GM19193 (cell line): ENCODE data around the gene E2F7.

Experiments
- POLR2A ChIP-seq: IDR thresholded peaks from 4 replicates; pipeline ENCODE4 v1.6.1; 2011; ENCODE audit not compliant: insufficient read depth, insufficient read length; ENCODE audit errors: extremely low read depth

The E2F7 gene

GRCh38 chr12:77072833-77073495, 7.6 kb upstream of the E2F7 start:
- no peak for TF ChIP-seq POLR2A

GRCh38 chr12:77070800-77071449, 5.6 kb upstream of the E2F7 start:
- TF ChIP-seq POLR2A: no peak

DNA sequence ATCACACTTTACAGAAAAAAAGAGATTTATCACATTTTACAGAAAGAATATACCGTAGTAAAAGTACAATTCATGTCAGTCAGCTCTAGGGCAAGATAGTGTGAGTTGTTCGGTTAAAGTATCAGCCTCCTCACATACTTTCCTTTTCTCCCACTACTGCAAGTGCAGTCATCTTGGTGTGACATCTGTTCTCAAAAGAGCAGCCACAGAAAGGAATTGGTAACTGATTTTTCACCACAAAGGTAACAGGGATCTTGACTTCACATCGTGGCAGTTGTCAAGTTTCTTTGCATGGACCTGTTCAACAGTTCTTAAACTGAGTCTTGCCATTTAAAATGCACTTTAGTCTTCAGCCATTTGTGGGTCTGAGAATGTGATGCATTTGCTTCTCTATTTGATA, 5.0 kb upstream of the E2F7 start:
- no peak for TF ChIP-seq POLR2A

DNA sequence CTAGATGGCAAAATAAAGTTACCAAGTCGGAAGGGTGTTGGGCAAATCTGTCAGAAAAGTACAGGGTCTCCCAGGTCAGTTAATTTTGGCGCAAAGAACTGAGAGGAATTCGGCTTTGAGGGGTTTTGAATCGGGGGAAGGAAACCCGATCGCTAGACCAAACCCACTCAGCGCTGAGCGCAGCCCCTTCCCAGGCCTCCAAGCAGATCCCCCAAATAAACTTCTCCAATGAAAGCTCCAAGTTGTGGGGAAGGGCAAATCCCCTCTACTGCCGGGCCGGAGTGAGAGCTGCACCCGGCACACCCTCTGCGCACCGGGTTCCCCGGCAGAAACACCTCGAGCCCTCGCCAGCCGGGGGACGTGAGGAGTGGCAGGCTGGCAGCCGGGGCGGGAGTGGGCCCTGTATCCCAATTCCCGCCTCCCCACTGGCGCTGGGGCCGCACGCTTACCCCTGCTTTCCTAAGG, 441 bp downstream of the E2F7 start:
- TF ChIP-seq POLR2A: no peak

GRCh38 chr12:77062846-77063461, 2.4 kb downstream of the E2F7 start:
- TF ChIP-seq POLR2A: peak; percentile 21

- no peak for TF ChIP-seq POLR2A
These were observed 3.0 kb downstream of the E2F7 start for GRCh38 chr12:77062396-77062795.

GRCh38 chr12:77060883-77061240, 4.5 kb downstream of the E2F7 start:
- no peak for TF ChIP-seq POLR2A

GRCh38 chr12:77060136-77060882, 5.1 kb downstream of the E2F7 start:
- no peak for TF ChIP-seq POLR2A

DNA sequence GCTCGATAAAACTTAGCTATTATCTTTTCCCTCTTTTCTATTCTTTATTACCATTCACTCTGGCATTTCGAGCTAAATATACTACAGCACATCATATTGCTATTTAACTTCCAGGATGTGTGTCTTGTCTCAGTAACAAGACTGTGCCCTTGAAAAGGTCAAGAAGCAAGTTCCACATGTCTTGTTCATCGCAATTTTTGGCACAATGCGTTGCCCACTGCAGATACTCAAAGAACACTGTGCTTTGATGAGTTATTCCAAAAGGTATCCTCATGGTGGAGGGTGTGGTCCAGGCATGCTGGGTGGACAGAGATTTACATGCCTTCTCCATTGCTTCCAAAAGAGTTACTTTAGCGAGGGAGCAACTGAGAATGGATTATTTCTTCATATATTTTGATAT, 6.6 kb downstream of the E2F7 start:
- no peak for TF ChIP-seq POLR2A

DNA sequence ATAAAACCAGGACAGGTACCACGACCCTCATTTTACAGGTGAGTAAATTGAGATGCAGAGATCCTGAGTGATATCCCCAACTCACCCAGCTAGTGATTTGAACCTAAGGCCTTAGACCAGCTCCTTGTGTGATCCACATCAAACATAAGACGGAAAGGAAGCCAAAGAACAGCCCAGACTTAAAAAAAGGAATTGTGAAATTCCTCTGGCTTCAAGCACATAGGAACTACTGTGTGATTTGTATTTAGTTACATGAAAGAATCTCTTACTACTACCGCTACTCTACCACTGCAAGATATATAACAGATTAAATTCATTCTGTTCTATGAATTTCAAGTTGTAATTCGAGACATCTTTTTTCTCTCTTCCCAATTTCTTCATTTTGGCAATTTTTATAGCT, 10.5 kb downstream of the E2F7 start:
- TF ChIP-seq POLR2A: no peak

DNA sequence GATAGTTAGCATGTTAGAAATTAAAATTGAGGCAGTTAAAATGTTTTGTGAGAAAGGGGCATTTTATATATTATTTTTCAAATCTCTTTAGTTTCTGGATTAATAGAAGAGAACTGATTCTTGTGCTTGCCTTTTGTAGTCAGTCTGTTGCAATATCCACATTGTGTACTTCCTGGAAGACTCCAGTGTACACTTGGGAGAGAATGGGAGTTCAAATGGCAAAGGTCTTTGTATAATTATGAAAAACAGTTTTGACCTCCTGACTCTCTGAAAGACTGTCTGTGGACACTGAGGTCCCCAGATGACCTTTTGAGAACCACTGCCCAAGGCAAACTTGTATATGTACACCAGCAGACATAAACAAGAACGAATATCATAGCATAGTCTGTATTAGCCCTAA, 12.1 kb downstream of the E2F7 start:
- no peak for TF ChIP-seq POLR2A

DNA sequence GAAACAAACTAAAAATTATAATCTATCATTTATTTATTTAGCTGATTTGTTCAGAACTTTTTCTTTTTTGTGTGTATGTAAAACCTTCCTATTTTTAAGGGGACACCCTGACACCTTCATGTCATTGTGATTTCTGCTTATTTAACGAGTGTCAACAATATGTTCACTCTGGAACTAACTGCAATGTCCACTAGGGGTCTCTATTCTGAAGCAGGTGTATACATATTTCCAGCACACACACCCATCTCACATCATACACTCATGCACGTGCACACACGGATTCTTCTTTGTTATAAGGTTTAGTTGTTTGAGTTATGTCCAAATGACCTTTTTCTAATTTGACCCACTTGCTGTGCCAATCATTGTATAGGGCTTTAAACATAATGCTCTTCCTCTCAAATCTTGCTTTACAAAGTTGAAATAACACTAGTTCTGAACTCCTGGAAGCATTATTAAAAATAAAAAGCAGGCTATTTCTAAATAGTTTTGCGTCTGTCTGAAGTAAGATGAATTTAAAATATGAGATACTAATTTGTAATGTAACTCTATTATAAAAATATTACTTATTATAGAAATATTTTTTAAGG, 15.5 kb downstream of the E2F7 start:
- no peak for TF ChIP-seq POLR2A

DNA sequence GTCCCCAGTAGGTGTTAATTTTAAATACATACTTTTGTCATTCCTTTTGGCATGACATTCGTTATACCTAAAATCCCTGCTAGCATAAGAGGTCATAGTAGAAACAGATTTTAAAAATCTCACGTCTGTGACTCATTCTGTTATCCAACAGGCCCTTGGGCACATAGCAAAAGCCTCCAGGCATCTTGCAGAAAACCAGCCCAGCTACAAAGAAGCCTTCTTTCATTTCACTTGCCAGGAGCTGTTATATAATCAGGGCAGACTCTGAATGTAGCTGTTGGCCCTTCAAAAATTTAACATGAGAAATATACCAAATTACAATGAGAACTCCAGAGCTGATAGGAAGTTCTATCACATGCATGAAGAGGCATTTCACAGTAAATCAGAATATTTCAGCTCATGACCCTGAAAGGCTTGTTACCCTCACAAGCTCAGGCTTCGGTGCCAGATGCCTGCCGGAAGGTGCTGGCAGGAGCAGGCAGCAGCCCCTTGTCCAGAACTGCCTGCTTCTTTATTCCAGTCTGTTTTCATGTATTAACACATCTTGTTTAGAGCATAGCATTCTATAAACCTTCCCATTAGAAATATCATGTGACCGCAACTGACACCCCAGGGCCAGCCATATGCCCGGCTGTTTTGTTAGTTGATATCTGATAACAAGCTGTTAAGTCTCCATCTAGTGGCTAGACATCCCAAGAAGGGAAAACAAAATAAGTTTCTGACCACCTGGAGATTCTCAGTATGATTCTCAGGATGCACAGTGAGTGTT, 17.8 kb downstream of the E2F7 start:
- no peak for TF ChIP-seq POLR2A

DNA sequence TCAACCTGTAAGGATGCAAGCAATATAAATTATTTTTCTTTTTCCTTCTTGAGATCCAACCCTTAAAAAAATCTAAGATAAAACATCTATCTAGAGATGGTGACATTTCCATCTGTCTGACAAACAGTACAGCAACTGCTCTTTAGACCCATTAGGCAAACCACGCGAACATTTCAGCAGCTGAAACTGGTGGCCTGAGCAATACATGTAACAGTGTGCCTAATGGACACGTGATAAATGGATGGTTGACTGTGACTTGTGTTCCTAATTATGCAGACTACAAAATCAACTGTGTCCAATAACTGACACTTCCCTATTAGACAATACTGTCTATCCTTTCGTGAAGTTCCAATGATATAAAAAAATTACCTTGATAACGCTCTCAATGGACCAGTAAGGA, 18.9 kb downstream of the E2F7 start:
- TF ChIP-seq POLR2A: no peak
